Tongue (tissue), 2 donors: ENCODE results near the gene ADAM10. TPM values are rescaled to one million over a fixed set of nuclear protein-coding genes. Genes with fewer than 3 reads are reported as not detected.
A peak's percentile ranks its signal among the peaks of the same experiment; 100 is the strongest.

Source experiments
- DNase-seq: peaks from one replicate; pipeline ENCODE4 v3.0.0-alpha.2; 2015
- total RNA-seq: library from RNA; depleted of rRNA; stranded (reverse); fragments of >200 nt; gene quantifications from one replicate; pipeline ENCODE4 v1.2.3, GENCODE V29; 2014

ADAM10 gene
- total RNA-seq, 1 donor from 2014 or later, result 106 TPM

DNA sequence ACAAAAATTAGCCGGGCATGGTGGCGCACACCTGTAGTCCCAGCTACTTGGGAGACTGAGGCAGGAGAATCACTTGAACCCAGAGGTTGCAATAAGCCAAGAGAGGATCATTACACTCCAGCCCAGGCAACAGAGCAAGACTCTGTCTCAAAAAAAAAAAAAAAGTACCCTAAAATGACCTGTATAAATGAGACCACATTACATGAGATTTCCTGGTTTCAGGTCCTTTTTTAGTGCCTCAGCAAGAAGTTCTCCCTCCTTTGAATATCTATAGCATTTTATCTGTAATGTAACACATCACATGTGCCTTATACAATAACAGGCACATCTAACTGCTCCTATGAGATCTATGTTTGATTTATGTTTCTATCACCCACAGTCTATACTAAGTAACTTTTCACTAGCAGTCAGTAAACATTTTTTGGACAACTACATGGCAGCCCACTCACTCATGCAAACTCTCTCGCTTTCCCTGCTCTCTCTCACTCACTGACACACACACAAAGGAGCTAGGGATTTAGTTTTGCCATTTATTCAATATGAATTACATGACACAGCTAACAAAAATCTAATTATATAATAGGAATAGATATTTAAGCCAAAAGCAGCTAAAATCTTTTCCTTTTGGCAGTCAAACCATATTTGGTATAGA lies 34.1 kb downstream of the ADAM10 start:
- DNase-seq, result no peak

DNA sequence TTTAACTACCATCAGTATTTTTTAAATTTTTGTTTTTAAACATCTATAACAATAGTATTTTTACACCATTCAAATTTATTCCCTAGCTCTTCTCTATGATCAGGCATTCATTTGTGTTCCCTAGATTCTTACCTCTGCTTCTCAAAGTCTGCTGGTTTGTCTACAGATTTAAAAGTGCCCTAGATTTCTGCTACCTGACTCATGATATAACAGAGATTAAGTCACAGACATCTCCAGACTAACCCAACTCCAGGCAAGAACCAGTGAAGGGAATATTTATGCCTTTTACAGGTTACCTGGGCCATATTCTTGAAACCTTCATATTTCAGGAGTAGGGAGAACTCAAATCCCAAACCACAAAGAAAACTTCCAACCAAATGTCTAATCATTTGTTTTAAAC lies 38.8 kb downstream of the ADAM10 start:
- no peak for DNase-seq

DNA sequence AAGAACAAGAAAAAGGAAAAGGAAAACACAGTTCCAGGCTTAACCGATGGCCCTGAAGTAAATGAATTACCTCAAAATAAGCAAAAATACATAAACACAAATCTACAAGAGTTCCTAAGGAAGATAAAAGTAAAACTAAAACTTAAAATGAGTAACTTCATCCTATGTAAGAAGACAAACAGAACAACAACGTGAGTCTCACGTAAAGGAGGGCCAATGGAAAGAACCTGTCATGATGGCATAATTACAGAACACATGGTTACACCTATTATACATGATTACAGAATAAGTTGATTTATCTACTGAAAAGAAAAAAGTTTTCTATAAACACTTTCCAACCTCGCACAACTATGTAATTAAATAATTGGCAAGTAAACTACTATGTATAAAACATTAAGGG lies 42.1 kb downstream of the ADAM10 start:
- no peak for DNase-seq

DNA sequence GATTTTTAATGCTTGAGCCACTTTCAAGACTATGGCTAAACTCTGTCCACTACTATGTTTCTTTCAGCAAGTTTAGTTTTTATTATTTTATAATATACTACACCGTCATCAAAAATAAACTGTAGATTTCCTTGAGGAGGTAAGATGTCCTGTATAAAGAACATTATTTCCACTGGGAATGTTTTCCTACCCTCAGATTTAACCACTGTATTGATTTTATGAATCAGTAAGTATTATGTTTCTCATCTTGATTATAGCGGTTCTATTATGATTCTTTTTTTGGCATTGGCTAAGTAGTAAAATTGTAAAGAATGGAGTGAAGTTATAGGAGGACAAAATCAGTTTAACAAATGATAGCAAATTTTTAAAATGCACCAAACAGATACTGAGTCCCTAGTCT lies 44.4 kb downstream of the ADAM10 start:
- DNase-seq, result no peak

DNA sequence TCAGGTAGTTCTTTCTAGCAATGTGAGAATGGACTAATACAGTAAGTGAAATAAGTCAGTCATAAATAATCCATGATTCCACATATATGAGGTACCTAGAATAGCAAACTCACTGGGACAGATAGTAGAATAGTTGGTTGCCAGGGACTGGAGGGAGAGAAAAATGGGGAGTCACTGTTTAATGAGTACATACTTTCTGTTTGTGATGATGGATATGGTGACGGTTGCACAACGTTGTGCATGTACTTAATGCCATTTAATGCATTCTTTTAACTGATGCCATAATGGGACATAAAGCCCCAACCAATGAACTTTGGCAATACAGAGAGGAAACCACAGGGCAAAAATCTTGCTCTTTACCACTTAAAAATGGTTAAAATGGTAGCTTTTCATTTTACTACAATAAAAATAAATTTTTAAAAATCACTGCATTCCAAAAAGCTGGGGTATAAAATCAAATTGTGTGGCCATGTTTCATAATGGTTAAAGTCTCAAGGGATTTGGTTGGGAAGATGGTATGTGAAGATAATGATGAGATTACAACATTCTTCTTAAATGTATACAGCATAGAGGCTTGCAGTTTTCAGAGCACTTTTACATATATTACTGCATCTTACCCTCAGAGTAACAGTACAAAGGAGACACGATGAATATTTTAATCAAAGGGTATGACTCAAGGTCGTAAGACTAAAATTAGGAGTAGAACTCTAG lies 45.2 kb downstream of the ADAM10 start:
- DNase-seq, result no peak

DNA sequence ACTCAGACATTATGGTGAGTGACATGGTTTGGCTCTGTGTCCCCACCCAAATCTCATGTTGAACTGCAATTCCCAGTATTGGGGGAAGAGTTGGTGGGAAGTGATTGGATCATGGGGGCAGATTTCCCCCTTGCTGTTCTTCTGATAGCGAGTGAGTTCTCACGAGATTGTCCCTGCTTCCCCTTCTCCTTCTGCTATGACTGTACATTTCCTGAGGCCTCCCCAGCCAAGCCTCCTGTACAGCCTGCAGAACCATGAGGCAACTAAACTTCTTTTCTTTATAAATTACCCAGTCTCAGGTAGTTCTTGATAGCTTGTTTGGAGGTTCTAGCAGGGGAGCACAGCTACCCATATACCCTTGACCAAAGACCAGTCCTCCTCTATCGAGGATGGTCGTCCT lies 45.9 kb downstream of the ADAM10 start:
- no peak for DNase-seq

DNA sequence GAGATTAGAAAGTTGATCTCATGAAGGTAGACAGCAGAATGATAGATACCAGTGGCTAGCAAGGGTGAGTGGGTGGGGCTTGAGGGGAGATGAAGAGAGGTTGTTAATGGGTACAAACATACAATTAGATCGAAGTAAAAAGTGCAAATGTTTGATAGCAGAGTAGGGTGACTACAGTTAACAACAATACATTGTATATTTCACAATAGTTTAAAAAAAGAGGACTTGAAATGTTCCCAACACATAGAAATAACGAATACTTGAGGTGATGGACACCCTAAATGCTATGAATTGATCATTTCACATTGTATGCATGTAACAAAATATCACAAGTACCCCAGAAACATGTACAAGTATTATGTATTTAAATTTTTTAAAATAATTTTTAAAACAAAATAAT lies 47.3 kb downstream of the ADAM10 start:
- no peak for DNase-seq

DNA sequence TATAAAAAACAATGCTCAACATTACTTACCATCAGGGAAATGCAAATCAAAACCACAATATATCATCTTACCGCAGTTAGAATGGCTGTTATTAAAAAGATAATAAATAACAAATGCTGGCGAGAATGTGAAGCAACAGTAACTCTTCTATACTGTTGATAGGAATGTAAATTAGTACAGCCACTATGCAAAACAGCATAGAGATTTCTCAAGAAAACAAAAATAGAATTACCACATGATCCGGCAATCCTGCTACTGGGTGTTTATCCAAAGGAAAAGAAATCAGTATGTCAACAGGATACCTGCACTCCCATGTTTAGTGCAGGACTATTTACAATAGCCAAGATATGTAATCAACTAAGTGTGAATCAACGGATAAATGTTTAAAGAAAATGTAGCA lies 48.1 kb downstream of the ADAM10 start:
- DNase-seq, result no peak

DNA sequence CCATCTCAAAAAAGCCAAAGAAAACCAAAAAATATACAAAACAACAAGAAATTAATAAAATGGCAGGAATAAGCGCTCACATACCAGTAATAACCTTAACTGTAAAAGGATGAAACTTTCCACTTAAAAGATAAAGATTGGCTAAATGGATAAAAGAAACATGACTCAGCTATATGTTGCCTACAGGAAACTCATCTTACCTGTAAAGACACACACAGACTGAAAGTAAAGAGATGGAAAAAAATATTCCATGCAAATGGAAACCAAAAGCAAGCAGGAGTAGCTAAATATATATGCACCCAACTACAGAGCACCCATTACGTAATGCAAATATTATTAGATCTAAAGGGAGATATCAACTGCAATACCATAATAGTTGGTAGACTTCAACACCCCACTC lies 49.7 kb downstream of the ADAM10 start:
- no peak for DNase-seq

DNA sequence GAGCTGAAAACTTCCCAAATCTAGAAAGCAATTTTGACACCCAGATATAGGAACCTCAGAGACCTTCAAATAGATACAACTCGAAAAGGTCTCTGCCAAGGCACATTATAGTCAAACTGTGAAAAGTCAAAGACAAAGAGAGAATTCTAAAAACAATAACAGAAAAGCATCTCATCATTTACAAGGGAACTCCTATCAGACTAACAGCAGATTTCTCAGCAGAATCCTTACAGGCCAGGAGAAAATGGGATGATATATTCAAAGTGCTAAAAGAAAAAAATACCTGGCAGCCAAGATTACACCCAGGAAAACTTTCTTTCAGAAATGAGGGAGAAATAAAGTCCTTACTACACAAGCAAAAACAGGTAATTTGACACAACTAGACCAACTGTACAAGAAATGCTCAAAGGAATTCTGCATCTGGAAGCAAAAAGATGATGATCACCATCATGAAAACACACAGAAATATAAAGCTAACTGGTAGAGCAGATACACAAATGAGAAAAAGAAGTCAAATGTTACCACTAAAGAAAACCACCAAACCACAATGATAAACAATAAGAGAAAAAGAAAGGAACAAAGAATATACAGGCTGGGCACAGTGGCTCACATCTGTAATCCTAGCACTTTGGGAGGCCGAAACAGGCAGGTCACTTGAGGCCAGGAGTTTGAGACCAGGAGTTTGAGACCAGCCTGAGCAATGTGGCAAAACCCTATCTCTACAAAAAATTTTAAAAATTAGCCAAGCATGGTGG lies 50.4 kb downstream of the ADAM10 start:
- no peak for DNase-seq

DNA sequence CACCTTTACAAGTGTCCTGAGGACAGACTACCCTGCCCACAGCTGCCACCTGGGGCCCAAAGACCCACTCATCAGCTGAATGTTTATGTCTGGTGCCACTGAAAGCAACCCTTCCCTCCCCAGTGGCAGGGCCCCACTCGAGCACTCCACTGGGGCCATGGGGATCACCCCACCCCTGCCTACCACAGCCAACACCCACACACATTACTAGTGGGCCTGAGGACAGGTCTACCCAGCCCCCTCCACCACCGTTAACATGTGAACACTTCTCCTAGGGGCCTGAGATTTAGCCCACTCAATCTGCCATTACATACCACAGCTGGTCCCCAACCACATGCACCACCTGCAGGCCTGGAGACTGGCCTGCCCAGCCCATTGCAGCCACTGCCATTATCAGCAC lies 52.3 kb downstream of the ADAM10 start:
- DNase-seq, result no peak

DNA sequence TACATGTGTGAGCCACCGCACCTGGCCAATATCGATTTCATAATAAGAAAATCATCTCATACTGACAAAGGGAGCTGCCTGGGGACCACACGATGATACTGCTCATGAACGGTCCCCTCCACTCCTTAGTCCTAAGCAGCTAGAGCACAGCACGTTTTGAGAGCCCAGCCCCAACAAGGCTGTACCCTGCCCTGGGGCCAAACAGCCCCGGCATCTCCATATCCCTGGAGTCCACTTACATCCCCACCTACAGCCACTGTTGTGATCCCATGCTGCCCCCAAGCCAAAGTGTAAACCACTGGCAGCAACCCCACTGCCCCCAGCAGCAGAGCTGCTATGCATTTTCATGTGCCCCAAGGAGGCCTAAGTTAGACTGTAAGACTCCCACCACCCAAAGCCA lies 52.8 kb downstream of the ADAM10 start:
- no peak for DNase-seq

DNA sequence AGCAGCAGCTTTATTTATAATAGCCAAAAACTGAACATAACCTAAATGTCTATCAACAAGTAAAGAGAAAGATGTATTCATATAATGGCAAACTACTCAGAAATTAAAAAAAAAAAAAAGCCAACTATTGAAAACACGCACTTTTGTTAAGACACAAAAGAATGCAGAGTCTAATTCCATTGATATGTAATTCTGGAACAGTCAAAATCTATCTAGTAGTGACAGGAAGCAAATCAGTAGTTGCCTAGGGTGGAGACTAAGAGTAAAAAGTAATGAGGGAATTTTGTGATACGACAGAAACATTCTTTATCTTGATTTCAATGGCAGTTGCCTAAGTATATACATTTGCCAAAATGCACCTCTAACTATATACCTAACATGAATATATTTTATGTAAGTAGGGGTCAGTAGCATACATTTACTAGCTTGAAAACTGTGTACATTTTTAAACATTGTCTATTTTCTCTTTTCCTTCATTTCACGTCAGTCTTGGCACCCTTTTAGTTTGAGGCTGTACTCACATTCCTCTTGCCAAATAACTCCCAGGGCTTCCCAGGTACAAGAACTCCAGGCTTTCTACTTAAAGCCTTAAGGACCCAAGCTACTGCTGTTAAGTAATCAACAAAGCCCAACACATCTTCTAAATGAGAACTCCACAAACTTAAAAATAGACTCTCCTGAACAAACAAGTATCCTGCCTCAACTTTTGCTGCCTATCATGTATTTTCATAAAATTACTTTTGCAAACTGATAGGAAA lies 54.7 kb downstream of the ADAM10 start:
- DNase-seq, result peak; percentile 25

DNA sequence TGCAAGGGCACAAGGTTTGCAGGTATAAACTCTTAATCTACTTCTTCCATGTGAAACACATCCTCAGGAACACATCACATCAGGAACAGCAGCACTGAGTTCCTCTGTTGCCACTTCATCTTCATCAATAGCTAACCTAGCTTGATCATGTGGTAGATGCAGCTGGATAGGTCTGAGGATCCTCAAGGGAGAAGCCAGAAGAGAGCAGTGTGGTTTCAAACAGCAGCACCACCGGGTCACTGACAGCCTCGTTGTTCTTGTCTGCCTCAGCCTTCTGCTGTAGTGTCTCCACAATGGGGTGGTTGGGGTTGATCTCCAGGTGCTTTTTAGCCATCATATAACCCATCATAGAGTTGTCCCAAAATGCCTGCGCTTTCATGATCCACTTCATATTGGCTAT lies 58.8 kb downstream of the ADAM10 start:
- no peak for DNase-seq

DNA sequence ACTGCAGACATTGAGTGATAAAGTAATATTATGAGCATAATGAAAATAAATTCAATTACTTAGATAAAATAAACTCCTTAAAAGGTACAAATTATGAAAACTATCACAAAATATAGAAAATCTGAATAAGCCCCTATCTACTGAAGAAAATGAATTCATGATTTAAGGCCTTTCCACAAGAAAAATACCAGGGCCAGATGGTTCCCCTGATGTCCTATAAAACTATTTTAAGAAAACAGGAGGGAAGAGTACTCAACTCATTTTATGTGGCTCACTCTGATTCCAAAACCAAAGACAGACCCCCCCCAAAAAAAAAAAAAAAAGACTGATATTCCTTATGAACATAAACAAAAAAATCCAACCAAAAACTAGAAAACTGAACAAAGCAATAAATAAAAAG lies 59.9 kb downstream of the ADAM10 start:
- DNase-seq, result no peak

DNA sequence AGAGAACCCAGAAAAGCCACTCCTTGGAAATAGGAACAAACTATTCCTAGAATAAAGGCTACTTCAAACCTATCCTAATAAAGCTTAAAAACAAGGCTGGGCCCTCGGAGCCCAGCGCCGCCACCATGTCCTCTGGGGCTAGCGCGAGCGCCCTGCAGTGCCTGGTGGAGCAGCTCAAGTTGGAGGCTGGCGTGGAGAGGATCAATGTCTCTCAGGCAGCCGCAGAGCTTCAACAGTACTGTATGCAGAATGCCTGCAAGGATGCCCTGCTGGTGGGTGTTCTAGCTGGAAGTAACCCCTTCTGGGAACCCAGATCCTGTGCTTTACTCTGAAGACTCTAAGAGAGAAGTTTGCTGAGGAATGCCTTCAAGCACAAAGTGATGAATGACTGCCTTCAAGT lies 63.2 kb downstream of the ADAM10 start:
- DNase-seq, result no peak

DNA sequence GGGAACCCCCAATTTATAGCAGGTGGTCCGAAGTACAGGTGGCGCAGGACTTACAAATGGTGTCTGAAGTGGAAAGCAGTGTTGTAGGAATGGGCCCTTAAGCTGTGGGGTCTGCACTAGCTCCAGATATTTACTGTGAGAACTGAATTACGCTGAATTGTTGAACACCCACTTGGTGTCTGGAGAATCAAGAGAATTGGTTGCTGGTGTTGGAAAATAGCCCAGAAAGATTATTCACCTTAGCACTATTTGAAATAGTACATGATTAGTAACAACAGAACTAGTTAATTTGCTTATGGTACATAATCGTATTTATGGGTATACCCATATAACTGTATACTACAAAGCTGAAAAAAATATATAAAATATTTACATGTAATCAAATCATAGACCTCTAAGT lies 64.8 kb downstream of the ADAM10 start:
- no peak for DNase-seq

DNA sequence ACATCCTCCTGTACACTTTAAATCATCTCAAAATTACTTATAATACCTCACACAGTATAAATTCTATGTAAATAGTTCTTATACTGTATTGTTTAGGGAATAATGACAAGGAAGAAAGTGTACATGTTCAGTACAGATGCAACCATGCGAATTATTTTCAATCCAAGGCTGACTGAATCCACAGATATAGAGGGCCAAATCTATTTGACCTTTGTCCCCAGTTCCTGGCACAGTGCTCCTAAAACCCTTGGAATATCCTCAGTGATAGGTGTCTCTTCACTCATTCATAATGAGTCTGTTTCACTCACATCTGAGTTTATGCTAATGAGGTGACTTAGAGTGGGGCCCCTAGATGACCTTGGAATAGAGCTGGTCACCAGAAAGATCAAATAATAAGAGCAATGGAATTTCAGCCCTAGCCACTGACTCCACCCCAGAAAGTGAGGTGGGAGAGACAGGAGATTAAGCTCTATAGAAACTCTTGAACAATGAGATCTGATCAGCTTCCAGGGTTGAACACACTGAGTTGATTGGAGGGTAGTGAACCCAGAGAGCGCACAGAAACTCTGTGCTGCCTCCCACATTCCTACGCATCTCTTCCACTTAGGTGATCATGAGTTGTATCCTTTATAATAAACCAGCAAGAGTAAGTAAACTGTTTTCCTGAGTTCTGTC lies 65.3 kb downstream of the ADAM10 start:
- no peak for DNase-seq

DNA sequence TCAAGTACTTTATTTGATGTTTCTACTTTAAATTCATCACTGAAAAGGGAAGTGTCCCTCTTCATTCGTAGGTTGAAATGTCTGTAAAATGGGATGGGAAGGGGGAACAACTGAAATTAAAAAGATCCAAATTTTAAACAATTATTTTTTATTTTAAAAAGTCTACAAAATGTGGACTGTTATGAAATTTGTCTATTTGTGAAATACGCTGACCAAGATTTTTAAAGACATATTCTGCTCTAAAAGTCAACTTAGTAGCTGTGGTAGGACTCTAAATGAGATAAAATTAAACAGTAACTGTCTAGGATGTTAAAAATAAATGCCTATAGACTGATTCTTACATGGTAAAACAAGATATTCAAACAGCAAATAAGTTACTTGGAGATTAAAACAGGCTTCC lies 67.3 kb downstream of the ADAM10 start:
- DNase-seq, result no peak

DNA sequence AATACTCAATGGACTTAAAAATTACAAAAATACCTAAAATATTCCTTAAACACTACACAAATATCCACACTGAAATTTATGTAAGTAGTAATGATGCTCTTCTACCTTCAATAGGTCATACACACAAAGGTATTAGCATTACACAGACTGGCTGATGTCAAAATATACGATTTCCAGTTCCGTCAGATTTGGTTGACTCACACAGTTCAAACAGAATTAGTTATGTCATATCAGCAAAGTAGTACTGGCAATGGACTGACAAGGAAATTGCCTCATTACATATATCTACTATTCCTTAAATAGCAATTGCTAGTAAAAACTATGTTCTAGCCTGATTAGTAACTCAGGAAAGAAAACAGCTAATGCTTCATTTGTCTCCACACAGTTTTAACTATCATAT lies 70.8 kb downstream of the ADAM10 start:
- DNase-seq, result no peak

DNA sequence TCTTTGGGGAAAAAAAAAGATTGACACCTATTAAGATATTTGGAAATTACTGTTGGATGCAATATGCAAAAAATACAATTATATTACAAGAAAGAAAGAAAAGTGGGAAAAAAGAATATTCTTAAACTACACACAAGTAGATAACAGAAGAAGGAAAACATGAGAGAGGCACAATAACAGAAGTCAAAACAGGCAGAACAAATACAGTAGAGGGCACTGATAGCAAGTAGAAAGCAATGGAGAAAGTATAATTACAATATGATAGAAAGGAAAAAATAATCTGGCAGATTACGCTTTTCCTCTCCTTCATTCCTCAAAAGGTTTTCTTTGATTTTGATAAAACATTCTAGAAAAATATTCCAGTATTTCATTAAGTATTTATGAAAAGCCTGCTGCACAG lies 72.1 kb downstream of the ADAM10 start:
- no peak for DNase-seq

DNA sequence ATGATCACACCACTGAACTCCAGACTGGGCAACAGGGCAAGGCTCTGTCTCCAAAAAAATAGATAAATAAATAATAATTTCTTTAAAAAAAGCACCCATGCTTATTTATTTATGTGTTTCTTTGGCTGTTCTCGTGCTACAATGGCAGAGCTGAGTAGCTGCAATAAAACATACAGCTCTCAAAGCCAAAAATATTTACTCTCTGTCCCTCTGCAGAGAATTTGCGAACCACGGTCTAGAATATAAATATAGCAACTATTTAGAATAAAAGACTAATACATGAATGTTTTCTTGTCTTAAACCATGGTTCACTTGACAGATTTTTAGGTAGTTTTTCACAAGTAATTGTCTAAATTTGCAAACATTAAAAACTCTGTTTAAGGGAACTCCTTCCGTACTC lies 72.7 kb downstream of the ADAM10 start:
- DNase-seq, result no peak
